ENCODE results near the gene NMT1. TPM values are rescaled to one million over a fixed set of nuclear protein-coding genes. Genes with fewer than 3 reads are reported as not detected.

The NMT1 gene
- total RNA-seq, 1 donor from 2014 or later, result 80.6 TPM

DNA sequence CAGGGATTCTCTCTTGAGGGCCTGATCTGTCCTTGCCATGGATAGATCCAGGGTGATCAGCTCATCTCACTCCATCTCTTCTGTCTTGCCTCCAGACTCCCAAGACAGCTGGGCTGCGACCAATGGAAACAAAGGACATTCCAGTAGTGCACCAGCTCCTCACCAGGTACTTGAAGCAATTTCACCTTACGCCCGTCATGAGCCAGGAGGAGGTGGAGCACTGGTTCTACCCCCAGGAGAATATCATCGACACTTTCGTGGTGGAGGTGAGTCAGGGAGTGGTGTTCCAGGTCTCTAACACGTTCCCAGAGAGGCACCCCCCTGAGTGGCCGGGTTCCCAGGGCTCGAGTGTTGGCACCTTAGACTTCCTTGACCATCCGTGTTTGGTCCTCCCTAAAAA is 41.7 kb downstream of the NMT1 start:
- Mint-ChIP-seq H3K4me1 (peaks cover 32% of the 10 kb centered on the region), H3K4me3 (no peak overlapping the region), H3K27ac (peak overlapping the region; percentile 99), H3K9me3 (no peaks in the 10 kb centered on the region), H3K27me3 (ENCODE audit: low read depth) (no peaks in the 10 kb centered on the region), H3K36me3 (peaks cover 28% of the 10 kb centered on the region)
- TF ChIP-seq, protein P1, sequence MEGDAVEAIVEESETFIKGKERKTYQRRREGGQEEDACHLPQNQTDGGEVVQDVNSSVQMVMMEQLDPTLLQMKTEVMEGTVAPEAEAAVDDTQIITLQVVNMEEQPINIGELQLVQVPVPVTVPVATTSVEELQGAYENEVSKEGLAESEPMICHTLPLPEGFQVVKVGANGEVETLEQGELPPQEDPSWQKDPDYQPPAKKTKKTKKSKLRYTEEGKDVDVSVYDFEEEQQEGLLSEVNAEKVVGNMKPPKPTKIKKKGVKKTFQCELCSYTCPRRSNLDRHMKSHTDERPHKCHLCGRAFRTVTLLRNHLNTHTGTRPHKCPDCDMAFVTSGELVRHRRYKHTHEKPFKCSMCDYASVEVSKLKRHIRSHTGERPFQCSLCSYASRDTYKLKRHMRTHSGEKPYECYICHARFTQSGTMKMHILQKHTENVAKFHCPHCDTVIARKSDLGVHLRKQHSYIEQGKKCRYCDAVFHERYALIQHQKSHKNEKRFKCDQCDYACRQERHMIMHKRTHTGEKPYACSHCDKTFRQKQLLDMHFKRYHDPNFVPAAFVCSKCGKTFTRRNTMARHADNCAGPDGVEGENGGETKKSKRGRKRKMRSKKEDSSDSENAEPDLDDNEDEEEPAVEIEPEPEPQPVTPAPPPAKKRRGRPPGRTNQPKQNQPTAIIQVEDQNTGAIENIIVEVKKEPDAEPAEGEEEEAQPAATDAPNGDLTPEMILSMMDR (IDR thresholded peaks at IDR 0.05; ENCODE audit: unreplicated experiment), result no peak
- no peak for DNase-seq (ENCODE audit: low spot score in 2 of 2, unreplicated experiment in 2 of 2)

- H3K36me3 Mint-ChIP-seq, result peaks cover 28% of the 10 kb centered on the region
- TF ChIP-seq, protein P1 (IDR thresholded peaks at IDR 0.05; ENCODE audit: unreplicated experiment), result no peak
- no peaks in the 10 kb centered on the region for H3K9me3 Mint-ChIP-seq
- no peak for DNase-seq (ENCODE audit: low spot score in 2 of 2, unreplicated experiment in 2 of 2)
- H3K27ac Mint-ChIP-seq, result peak overlapping the region; percentile 99
- H3K4me3 Mint-ChIP-seq, result no peak overlapping the region
- H3K27me3 Mint-ChIP-seq (ENCODE audit: low read depth), result no peaks in the 10 kb centered on the region
- peaks cover 32% of the 10 kb centered on the region for H3K4me1 Mint-ChIP-seq
Observed at GRCh38 chr17:45103269-45103795, 42.2 kb downstream of the NMT1 start.

DNA sequence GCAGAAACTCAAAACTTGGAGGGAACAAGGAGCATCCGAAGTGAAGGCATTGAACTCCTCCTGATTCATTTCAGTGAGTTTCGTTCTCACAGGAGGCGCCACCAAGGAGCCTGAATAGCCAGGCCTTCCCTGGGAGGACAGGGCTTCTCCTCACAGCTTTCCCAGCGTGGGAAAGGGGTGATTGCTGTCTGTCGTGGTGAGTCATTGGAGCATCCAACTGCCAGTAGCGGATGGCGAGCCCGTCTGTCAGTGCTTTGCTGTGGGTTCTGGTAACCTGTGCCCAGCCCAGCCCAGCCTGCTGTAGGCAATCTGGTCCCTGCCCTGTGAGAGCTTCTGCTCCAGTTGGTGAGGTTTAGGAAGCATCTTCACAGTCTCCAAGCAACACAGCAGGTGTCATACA is 42.9 kb downstream of the NMT1 start:
- H3K36me3 Mint-ChIP-seq, result peaks cover 23% of the 10 kb centered on the region
- H3K4me1 Mint-ChIP-seq, result peaks cover 26% of the 10 kb centered on the region
- TF ChIP-seq, protein P1 (IDR thresholded peaks at IDR 0.05; ENCODE audit: unreplicated experiment), result no peak
- DNase-seq (ENCODE audit: low spot score in 2 of 2, unreplicated experiment in 2 of 2), result no peak
- no peaks in the 10 kb centered on the region for H3K27me3 Mint-ChIP-seq (ENCODE audit: low read depth)
- H3K9me3 Mint-ChIP-seq, result no peaks in the 10 kb centered on the region
- H3K4me3 Mint-ChIP-seq, result no peak overlapping the region
- H3K27ac Mint-ChIP-seq, result no peak overlapping the region

DNA sequence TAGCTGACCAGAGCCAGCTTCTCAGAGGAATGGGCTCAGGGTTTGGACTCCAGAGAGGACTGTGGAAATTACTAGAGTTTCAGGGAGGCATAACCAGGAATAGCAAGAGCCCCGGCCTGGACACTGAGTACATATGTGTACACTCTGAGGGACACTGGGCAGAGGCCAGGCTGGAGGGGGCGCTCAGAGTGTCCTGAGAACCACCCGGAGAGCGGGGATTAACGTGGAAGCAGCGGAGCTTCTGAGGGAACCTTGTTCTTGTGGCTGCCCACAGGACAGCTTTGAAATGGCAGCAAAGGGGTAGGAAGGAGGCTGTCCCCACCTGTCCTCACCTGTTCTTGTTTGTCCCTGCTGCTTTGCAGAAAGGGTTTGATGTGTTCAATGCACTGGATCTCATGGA is 43.4 kb downstream of the NMT1 start:
- H3K9me3 Mint-ChIP-seq, result no peaks in the 10 kb centered on the region

GRCh38 chr17:45104907-45105624 is 43.9 kb downstream of the NMT1 start:
- Mint-ChIP-seq H3K9me3 (no peaks in the 10 kb centered on the region), H3K4me3 (no peak overlapping the region), H3K27ac (no peak overlapping the region), H3K36me3 (peaks cover 20% of the 10 kb centered on the region), H3K27me3 (ENCODE audit: low read depth) (no peaks in the 10 kb centered on the region), H3K4me1 (peaks cover 23% of the 10 kb centered on the region)
- no peak for DNase-seq (ENCODE audit: low spot score in 2 of 2, unreplicated experiment in 2 of 2)
- TF ChIP-seq, protein P1 (IDR thresholded peaks at IDR 0.05; ENCODE audit: unreplicated experiment), result no peak

More for the DNA sequence above, 43.4 kb downstream of the NMT1 start:
- Mint-ChIP-seq H3K4me3 (no peak overlapping the region), H3K4me1 (peaks cover 23% of the 10 kb centered on the region), H3K36me3 (peaks cover 20% of the 10 kb centered on the region), H3K27me3 (ENCODE audit: low read depth) (no peaks in the 10 kb centered on the region), H3K27ac (no peak overlapping the region)
- TF ChIP-seq, protein P1 (IDR thresholded peaks at IDR 0.05; ENCODE audit: unreplicated experiment), result no peak
- no peak for DNase-seq (ENCODE audit: low spot score in 2 of 2, unreplicated experiment in 2 of 2)
